ENCODE measurements around the gene BEST3. TPM values are rescaled to one million over a fixed set of nuclear protein-coding genes. Genes with fewer than 3 reads are reported as not detected.

Gene BEST3
- total RNA-seq, 4 donors from 2014 or later = 0.24 TPM; not detected in 3

GRCh38 chr12:69714542-69714941 lies 15.4 kb upstream of the BEST3 start:
- DNase-seq = no peak
- no peaks in the 10 kb centered on the region for H3K4me1 ChIP-seq
- H3K36me3 ChIP-seq = no peaks in the 10 kb centered on the region
- intact Hi-C loops (cut with DNase I) = no loop called here
- 78 to 79% methylated on average over 3 of the region's 3 CpGs for WGBS, 2 donors
- H3K4me3 ChIP-seq (replicated peaks in 1 of 3) = no peak overlapping the region
- TF ChIP-seq POLR2A (IDR thresholded peaks at IDR 0.05) = no peak
- TF ChIP-seq, protein P1, sequence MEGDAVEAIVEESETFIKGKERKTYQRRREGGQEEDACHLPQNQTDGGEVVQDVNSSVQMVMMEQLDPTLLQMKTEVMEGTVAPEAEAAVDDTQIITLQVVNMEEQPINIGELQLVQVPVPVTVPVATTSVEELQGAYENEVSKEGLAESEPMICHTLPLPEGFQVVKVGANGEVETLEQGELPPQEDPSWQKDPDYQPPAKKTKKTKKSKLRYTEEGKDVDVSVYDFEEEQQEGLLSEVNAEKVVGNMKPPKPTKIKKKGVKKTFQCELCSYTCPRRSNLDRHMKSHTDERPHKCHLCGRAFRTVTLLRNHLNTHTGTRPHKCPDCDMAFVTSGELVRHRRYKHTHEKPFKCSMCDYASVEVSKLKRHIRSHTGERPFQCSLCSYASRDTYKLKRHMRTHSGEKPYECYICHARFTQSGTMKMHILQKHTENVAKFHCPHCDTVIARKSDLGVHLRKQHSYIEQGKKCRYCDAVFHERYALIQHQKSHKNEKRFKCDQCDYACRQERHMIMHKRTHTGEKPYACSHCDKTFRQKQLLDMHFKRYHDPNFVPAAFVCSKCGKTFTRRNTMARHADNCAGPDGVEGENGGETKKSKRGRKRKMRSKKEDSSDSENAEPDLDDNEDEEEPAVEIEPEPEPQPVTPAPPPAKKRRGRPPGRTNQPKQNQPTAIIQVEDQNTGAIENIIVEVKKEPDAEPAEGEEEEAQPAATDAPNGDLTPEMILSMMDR (IDR thresholded peaks at IDR 0.05) = no peak
- no peak overlapping the region for H3K27ac ChIP-seq
- H3K9me3 ChIP-seq = no peaks in the 10 kb centered on the region
- H3K27me3 ChIP-seq = no peaks in the 10 kb centered on the region

- DNase-seq = no peak
- TF ChIP-seq, protein P1 (IDR thresholded peaks at IDR 0.05) = no peak
- TF ChIP-seq POLR2A (IDR thresholded peaks at IDR 0.05) = no peak
- intact Hi-C loops (cut with DNase I) = no loop called here
- H3K4me3 ChIP-seq (replicated peaks in 1 of 3) = no peak overlapping the region
- no peak overlapping the region for H3K27ac ChIP-seq
- no peaks in the 10 kb centered on the region for H3K9me3 ChIP-seq
- H3K36me3 ChIP-seq = no peaks in the 10 kb centered on the region
- no peaks in the 10 kb centered on the region for H3K4me1 ChIP-seq
- no peaks in the 10 kb centered on the region for H3K27me3 ChIP-seq
- 98 to 99% methylated on average over 2 of the region's 2 CpGs for WGBS, 2 donors
Observed at GRCh38 chr12:69712826-69713225, 13.7 kb upstream of the BEST3 start.

DNA sequence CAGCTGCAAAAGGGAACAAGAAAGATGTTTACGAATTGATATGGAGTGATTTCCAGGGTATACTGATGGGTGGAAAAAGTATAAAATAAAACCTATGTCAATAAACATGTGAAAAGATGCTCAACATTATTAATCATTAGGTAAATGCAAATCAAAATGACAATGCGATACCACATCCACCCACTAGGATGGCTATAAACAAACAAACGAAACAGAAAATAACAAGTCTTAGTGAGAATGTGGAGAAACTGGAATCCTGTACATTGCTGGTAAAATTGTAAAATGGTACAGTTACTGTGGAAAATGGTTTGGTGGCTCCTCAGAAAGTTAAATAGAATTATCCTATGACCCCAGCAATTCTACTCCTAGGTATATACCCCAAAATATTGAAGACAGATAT lies 9.5 kb upstream of the BEST3 start:
- intact Hi-C loops (cut with DNase I) = no loop called here
- H3K36me3 ChIP-seq = no peaks in the 10 kb centered on the region
- DNase-seq = no peak
- no peaks in the 10 kb centered on the region for H3K4me1 ChIP-seq
- 94 to 95% methylated on average over 3 of the region's 3 CpGs for WGBS, 2 donors
- no peak overlapping the region for H3K4me3 ChIP-seq (replicated peaks in 1 of 3)
- H3K27me3 ChIP-seq = no peaks in the 10 kb centered on the region
- H3K27ac ChIP-seq = no peak overlapping the region
- TF ChIP-seq, protein P1 (IDR thresholded peaks at IDR 0.05) = no peak
- TF ChIP-seq POLR2A (IDR thresholded peaks at IDR 0.05) = no peak
- no peaks in the 10 kb centered on the region for H3K9me3 ChIP-seq

GRCh38 chr12:69704357-69704756 lies 5.3 kb upstream of the BEST3 start:
- Histone ChIP-seq H3K9me3 (no peaks in the 10 kb centered on the region), H3K27ac (no peak overlapping the region), H3K36me3 (no peaks in the 10 kb centered on the region), H3K4me1 (no peaks in the 10 kb centered on the region), H3K27me3 (no peaks in the 10 kb centered on the region), H3K4me3 (replicated peaks in 1 of 3) (no peak overlapping the region)
- no peak for DNase-seq
- 0% methylated on average over 1 of the region's 1 CpG for WGBS, 2 donors
- TF ChIP-seq, protein P1 (IDR thresholded peaks at IDR 0.05) = no peak
- intact Hi-C loops (cut with DNase I) = no loop called here

- no peaks in the 10 kb centered on the region for H3K36me3 ChIP-seq
- no peaks in the 10 kb centered on the region for H3K4me1 ChIP-seq
- no peaks in the 10 kb centered on the region for H3K27me3 ChIP-seq
- no peak overlapping the region for H3K4me3 ChIP-seq (replicated peaks in 1 of 3)
- DNase-seq = no peak
- WGBS, 2 donors = 47 to 62% methylated on average over 1 of the region's 1 CpG
- no peak overlapping the region for H3K27ac ChIP-seq
- H3K9me3 ChIP-seq = no peaks in the 10 kb centered on the region
- TF ChIP-seq POLR2A (IDR thresholded peaks at IDR 0.05) = no peak
- TF ChIP-seq, protein P1 (IDR thresholded peaks at IDR 0.05) = no peak
- intact Hi-C loops (cut with DNase I) = no loop called here
Observed at GRCh38 chr12:69703146-69703642, 4.1 kb upstream of the BEST3 start.
